ENCODE results near the gene KDM2A. TPM values are rescaled to one million over a fixed set of nuclear protein-coding genes. Genes with fewer than 3 reads are reported as not detected.

KDM2A gene
- total and polyA plus RNA-seq, 2 of the 13 experiments (the other 11 are each of a cell fraction or from before 2014, with no cell fraction given), result 31.3 to 31.4 TPM

DNA sequence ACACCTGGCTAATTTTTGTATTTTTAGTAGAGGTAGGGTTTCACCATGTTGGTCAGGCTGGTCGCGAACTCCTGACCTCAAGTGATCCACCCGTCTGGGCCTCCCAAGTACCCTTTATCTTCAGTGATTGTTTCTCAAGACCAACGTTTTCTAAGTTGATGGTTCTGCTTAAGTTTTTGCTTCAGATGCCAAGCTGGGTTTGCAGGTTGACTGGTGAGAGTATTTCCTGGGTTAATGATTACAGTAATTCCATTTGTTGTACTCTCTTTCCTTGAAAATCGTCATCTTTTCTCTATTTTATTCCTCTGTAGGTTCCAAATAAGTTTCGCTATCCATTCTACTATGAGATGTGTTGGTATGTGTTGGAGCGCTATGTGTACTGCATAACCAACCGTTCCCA, 108.7 kb downstream of the KDM2A start (continued):
- TF ChIP-seq, protein P1, sequence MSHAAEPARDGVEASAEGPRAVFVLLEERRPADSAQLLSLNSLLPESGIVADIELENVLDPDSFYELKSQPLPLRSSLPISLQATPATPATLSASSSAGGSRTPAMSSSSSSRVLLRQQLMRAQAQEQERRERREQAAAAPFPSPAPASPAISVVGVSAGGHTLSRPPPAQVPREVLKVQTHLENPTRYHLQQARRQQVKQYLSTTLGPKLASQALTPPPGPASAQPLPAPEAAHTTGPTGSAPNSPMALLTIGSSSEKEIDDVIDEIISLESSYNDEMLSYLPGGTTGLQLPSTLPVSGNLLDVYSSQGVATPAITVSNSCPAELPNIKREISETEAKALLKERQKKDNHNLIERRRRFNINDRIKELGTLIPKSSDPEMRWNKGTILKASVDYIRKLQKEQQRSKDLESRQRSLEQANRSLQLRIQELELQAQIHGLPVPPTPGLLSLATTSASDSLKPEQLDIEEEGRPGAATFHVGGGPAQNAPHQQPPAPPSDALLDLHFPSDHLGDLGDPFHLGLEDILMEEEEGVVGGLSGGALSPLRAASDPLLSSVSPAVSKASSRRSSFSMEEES (CRISPR knock-in tag; IDR thresholded peaks at IDR 0.05), result no peak
- TF ChIP-seq, protein P2, sequence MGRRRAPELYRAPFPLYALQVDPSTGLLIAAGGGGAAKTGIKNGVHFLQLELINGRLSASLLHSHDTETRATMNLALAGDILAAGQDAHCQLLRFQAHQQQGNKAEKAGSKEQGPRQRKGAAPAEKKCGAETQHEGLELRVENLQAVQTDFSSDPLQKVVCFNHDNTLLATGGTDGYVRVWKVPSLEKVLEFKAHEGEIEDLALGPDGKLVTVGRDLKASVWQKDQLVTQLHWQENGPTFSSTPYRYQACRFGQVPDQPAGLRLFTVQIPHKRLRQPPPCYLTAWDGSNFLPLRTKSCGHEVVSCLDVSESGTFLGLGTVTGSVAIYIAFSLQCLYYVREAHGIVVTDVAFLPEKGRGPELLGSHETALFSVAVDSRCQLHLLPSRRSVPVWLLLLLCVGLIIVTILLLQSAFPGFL (CRISPR knock-in tag; IDR thresholded peaks at IDR 0.05), result no peak
- TF ChIP-seq HNRNPH1 (optimal IDR thresholded peaks at IDR 0.05; ENCODE audit: low read depth, low read length), result no peak

DNA sequence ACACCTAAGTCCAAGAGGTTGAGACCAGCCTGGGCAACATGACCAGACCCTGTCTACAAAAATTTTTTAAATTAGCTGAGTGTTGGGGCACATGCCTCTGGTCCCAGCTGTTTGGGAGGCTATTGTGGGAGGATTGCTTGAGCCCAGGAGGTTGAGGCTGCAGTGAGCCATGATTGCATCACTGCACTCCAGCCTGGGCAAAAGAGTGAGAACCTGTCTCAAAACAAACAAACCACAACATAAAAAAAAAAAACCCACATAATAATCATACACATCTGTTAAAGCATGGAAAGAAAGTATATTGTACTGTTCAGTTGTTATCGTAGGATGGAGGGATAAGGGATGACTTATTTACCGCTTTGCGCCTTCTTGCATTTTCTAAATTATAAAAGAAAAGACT, 111.3 kb downstream of the KDM2A start:
- intact Hi-C loops (cut with micrococcal nuclease; ENCODE audit: unreplicated experiment) (no loop called here), in situ Hi-C loops (cut with HindIII; ENCODE audit: extremely low pct_ligation_motif_present, low pct_unique_long_range_greater_than_20kb) (no loop called here)
- TF ChIP-seq, protein P3, sequence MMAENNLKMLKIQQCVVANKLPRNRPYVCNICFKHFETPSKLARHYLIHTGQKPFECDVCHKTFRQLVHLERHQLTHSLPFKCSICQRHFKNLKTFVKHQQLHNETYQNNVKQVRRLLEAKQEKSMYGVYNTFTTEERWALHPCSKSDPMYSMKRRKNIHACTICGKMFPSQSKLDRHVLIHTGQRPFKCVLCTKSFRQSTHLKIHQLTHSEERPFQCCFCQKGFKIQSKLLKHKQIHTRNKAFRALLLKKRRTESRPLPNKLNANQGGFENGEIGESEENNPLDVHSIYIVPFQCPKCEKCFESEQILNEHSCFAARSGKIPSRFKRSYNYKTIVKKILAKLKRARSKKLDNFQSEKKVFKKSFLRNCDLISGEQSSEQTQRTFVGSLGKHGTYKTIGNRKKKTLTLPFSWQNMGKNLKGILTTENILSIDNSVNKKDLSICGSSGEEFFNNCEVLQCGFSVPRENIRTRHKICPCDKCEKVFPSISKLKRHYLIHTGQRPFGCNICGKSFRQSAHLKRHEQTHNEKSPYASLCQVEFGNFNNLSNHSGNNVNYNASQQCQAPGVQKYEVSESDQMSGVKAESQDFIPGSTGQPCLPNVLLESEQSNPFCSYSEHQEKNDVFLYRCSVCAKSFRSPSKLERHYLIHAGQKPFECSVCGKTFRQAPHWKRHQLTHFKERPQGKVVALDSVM (CRISPR knock-in tag; IDR thresholded peaks at IDR 0.05), result peak; percentile 87
- TF ChIP-seq REPIN1 (CRISPR knock-in tag; IDR thresholded peaks at IDR 0.05; ENCODE audit: borderline replicate concordance, low read depth) (no peak), CEBPB (IDR thresholded peaks at IDR 0.05; ENCODE audit: borderline replicate concordance, low read depth, low read length) (peak; percentile 8; the same call in 1 of the 2 replicates)
- BruUV-seq (replicated peaks), result no TSS peak
- CTCF ChIA-PET (ENCODE audit: low intra/inter-chr PET ratio, low total read pairs), result no interaction called here
- no peak overlapping the region for H3K9ac ChIP-seq (ENCODE audit: insufficient read depth, low read depth, low read length)
- H3K36me3 ChIP-seq (replicated peaks in 1 of 2; ENCODE audit: control insufficient read depth in 1 of 2, insufficient read depth in 2 of 2, low read length in 2 of 2), result peaks cover 20 to 53% of the 10 kb centered on the region in 2 experiments
- H3K9me3 ChIP-seq (ENCODE audit: low read length), result no peaks in the 10 kb centered on the region
- 99% methylated on average over 3 of the region's 3 CpGs for WGBS (ENCODE audit: low lambda C conversion rate)
- FAIRE-seq (no peak), ATAC-seq (no peak), DNase-seq (ENCODE audit: low spot score) (no peak)
- H2AFZ ChIP-seq (ENCODE audit: low read length), result no peak overlapping the region
- no peak overlapping the region for H3K27ac ChIP-seq (ENCODE audit: extremely low read length, insufficient read depth, low read length)
- H3K79me2 ChIP-seq (ENCODE audit: insufficient read depth, low read length), result no peaks in the 10 kb centered on the region
- H3K4me1 ChIP-seq (ENCODE audit: insufficient read depth, low read length), result peaks cover 16% of the 10 kb centered on the region; the same call in 1 of the 2 replicates
- H3K27me3 ChIP-seq (ENCODE audit: control insufficient read depth in 1 of 2, insufficient read depth in 2 of 2, low read length in 2 of 2), result no peaks in the 10 kb centered on the region
- POLR2A ChIA-PET, result interaction anchor here (0.7 kb wide), 1 partner anchor 10 kb away, joined by 3 read pairs; no protein-coding TSS in a partner anchor
- no peak overlapping the region for H3K4me2 ChIP-seq (ENCODE audit: low read depth, low read length)
- no peaks in the 10 kb centered on the region for H4K20me1 ChIP-seq (ENCODE audit: insufficient read depth, low read length)
- no peak overlapping the region for H3K4me3 ChIP-seq (replicated peaks in 1 of 3; ENCODE audit: insufficient read depth in 1 of 3, low read depth in 2 of 3, low read length in 3 of 3)
